ENCODE results near the gene PCF11. TPM values are rescaled to one million over a fixed set of nuclear protein-coding genes. Genes with fewer than 3 reads are reported as not detected.
A peak's percentile ranks its signal among the peaks of the same experiment; 100 is the strongest.

The PCF11 gene, protein sequence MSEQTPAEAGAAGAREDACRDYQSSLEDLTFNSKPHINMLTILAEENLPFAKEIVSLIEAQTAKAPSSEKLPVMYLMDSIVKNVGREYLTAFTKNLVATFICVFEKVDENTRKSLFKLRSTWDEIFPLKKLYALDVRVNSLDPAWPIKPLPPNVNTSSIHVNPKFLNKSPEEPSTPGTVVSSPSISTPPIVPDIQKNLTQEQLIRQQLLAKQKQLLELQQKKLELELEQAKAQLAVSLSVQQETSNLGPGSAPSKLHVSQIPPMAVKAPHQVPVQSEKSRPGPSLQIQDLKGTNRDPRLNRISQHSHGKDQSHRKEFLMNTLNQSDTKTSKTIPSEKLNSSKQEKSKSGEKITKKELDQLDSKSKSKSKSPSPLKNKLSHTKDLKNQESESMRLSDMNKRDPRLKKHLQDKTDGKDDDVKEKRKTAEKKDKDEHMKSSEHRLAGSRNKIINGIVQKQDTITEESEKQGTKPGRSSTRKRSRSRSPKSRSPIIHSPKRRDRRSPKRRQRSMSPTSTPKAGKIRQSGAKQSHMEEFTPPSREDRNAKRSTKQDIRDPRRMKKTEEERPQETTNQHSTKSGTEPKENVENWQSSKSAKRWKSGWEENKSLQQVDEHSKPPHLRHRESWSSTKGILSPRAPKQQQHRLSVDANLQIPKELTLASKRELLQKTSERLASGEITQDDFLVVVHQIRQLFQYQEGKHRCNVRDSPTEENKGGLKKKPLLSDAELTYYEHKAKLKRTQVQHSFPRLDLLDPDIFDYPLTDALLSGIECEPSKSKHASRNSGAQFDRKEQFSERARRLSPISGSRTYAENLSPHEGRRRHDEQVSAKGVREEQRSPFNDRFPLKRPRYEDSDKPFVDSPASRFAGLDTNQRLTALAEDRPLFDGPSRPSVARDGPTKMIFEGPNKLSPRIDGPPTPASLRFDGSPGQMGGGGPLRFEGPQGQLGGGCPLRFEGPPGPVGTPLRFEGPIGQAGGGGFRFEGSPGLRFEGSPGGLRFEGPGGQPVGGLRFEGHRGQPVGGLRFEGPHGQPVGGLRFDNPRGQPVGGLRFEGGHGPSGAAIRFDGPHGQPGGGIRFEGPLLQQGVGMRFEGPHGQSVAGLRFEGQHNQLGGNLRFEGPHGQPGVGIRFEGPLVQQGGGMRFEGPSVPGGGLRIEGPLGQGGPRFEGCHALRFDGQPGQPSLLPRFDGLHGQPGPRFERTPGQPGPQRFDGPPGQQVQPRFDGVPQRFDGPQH (N-terminal part only)
- 31.0 and 42.5 TPM in 2 replicates for total RNA-seq

DNA sequence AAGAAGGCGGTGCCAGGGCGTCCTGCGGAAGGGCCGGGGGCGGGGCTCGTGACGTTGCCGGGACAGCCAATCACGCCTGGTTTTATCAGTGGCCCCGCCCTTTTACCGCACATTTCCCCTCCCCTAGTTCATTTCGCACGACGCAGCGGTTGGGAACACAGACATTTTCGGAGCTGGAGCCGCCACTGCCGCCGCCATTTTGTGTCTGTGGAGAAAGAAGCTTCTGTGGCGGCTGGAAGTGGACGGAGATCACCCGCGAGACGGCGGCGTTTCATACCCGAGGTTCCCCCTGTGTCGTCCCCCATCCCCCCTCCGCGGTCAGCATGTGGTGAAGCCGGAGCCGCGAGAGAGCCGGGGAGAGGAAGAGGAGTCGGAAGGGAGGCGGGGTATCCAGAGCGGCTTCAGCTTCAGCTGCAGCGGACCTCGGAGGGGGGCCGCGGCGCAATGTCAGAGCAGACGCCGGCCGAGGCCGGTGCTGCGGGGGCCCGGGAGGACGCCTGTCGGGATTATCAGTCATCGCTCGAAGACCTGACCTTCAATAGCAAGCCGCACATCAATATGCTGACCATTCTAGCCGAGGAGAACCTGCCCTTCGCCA lies at the start of gene PCF11:
Gene PCF11, plus strand, starts transcription at position 136 of the 598 bp plus-strand sequence. Its CDS starts 309 bp downstream, at position 445.
- DNase-seq (ENCODE audit: low read depth): no peak

DNA sequence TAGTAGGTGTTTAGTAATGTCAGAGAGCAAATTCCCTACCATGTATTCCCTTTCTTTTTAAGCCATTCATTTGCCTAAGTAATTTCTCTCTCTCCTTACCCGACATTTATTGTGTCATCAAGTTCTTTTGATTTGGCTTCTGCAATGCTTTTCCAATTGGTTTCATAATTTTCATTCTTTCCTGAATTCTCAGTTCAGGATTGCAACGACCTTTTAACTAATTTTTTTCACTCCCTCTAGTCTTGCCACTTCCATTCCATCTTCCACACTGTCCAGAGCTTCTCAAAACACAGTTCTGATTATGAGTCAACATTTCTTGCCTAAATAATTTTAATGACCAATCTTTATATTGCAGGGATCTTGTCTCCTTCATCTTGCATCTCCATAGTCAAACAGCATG lies 44.0 kb upstream of the PCF11 start:
- H3K36me3 ChIP-seq (ENCODE audit: control insufficient read depth, insufficient read depth, low read length): no peaks in the 10 kb centered on the region
- no peak overlapping the region for H3K4me3 ChIP-seq (ENCODE audit: low read depth, low read length)
- TF ChIP-seq, protein P1, sequence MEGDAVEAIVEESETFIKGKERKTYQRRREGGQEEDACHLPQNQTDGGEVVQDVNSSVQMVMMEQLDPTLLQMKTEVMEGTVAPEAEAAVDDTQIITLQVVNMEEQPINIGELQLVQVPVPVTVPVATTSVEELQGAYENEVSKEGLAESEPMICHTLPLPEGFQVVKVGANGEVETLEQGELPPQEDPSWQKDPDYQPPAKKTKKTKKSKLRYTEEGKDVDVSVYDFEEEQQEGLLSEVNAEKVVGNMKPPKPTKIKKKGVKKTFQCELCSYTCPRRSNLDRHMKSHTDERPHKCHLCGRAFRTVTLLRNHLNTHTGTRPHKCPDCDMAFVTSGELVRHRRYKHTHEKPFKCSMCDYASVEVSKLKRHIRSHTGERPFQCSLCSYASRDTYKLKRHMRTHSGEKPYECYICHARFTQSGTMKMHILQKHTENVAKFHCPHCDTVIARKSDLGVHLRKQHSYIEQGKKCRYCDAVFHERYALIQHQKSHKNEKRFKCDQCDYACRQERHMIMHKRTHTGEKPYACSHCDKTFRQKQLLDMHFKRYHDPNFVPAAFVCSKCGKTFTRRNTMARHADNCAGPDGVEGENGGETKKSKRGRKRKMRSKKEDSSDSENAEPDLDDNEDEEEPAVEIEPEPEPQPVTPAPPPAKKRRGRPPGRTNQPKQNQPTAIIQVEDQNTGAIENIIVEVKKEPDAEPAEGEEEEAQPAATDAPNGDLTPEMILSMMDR (IDR thresholded peaks at IDR 0.05; ENCODE audit: insufficient read depth, low read length, poor library complexity, severe bottlenecking): no peak
- DNase-seq (ENCODE audit: low read depth): no peak
- H3K27me3 ChIP-seq (ENCODE audit: control insufficient read depth, insufficient read depth, low read length): no peaks in the 10 kb centered on the region

More for the DNA sequence above, at the start of gene PCF11:
- peak within 1 kb of the TSS; percentile 58 for H3K4me3 ChIP-seq (ENCODE audit: low read depth, low read length)
- H3K27me3 ChIP-seq (ENCODE audit: control insufficient read depth, insufficient read depth, low read length): no peaks in the 10 kb centered on the region
- TF ChIP-seq, protein P1 (IDR thresholded peaks at IDR 0.05; ENCODE audit: insufficient read depth, low read length, poor library complexity, severe bottlenecking): no peak
- H3K36me3 ChIP-seq (ENCODE audit: control insufficient read depth, insufficient read depth, low read length): no peaks in the 10 kb centered on the region

DNA sequence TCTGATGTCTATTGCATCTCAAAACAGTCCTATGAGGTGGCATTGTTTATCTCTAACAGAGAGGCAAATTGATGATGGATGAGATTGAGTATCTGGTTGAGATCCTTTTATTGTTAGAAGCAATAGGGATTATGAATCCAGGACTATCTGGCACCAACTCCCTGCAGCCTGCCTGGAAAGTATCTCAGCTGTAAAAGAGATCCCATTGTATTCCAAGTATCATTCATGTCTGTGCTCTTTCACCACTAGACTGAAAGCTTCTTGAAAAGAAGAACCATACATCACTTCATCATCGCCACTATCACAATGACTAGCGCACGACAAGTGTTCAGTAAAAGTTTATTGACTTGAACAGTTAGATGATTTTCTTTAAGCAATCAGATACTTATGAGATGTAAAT lies 41.9 kb upstream of the PCF11 start:
- TF ChIP-seq, protein P1 (IDR thresholded peaks at IDR 0.05; ENCODE audit: insufficient read depth, low read length, poor library complexity, severe bottlenecking): no peak
- DNase-seq (ENCODE audit: low read depth): no peak
- Histone ChIP-seq H3K27me3 (ENCODE audit: control insufficient read depth, insufficient read depth, low read length) (no peaks in the 10 kb centered on the region), H3K36me3 (ENCODE audit: control insufficient read depth, insufficient read depth, low read length) (no peaks in the 10 kb centered on the region), H3K4me3 (ENCODE audit: low read depth, low read length) (no peak overlapping the region)

DNA sequence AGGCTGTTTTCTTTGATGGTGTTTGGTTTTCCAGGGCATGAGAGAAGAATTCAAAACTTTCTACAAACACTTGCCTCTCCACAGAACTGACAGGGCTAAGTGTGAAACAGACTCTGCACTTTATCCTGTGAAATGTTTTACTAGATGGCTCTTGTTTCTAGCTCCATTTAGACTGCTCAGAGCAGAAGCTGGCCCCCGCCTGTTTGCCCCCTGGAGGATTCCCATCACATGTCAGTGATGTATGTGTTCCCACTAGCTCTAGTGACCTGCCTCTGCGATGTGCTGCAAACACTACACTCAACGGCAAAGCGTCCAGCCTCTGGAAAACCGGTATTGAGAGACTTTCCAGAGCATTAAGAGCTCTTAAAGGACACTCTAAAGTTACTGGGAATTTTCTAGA lies 41.4 kb upstream of the PCF11 start:
- TF ChIP-seq, protein P1 (IDR thresholded peaks at IDR 0.05; ENCODE audit: insufficient read depth, low read length, poor library complexity, severe bottlenecking): no peak
- no peaks in the 10 kb centered on the region for H3K36me3 ChIP-seq (ENCODE audit: control insufficient read depth, insufficient read depth, low read length)
- H3K4me3 ChIP-seq (ENCODE audit: low read depth, low read length): no peak overlapping the region
- DNase-seq (ENCODE audit: low read depth): no peak
- H3K27me3 ChIP-seq (ENCODE audit: control insufficient read depth, insufficient read depth, low read length): no peaks in the 10 kb centered on the region

DNA sequence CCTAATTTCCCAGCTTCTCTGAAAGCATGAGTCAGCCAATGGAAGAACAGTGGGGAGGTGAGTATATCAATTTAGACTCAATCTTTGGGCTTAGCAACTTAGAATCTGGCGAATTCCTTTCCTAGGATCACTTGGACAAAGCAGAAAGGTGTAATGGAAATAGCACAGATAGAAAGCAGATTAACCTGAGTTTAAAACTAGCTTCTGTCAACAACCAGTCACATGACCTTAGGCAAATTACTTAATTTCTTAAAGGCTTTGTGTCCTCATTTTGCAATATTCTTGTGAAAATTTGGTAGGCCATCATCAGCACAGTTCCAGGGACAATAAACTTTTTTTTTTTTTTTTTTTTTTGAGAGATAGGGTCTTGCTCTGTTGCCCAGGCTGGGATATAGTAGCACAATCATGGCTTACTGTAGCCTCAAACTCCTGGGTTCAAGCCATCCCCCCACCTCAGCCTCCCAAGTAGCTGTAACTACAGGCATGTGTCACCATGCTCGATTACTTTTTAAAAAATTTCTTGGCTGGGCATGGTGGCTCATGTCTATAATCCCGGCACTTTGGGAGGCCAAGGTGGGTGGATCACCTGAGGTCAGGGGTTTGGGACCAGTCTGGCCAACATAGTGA lies 40.8 kb upstream of the PCF11 start:
- Histone ChIP-seq H3K4me3 (ENCODE audit: low read depth, low read length) (no peak overlapping the region), H3K36me3 (ENCODE audit: control insufficient read depth, insufficient read depth, low read length) (no peaks in the 10 kb centered on the region), H3K27me3 (ENCODE audit: control insufficient read depth, insufficient read depth, low read length) (no peaks in the 10 kb centered on the region)
- DNase-seq (ENCODE audit: low read depth): no peak
- TF ChIP-seq, protein P1 (IDR thresholded peaks at IDR 0.05; ENCODE audit: insufficient read depth, low read length, poor library complexity, severe bottlenecking): no peak
